ENCODE data around the gene TNNC2. TPM values are rescaled to one million over a fixed set of nuclear protein-coding genes. Genes with fewer than 3 reads are reported as not detected.
A peak's percentile ranks its signal among the peaks of the same experiment; 100 is the strongest.

TNNC2 gene
- total and polyA plus RNA-seq, 4 donors: 1.9 to 26.3 TPM; not detected in 2

- no peak overlapping the region for H3K4me3 ChIP-seq (ENCODE audit: low read length in 2 of 2)
- intact Hi-C loops (cut with DNase I): no loop called here
- no peak overlapping the region for H3K27ac ChIP-seq (ENCODE audit: low read depth in 1 of 2, low read length in 2 of 2)
- WGBS, 2 donors: 88 to 91% methylated on average over 7 of the region's 7 CpGs
- no peaks in the 10 kb centered on the region for H3K4me1 ChIP-seq (ENCODE audit: control insufficient read depth in 1 of 2, insufficient read depth in 2 of 2, low read length in 2 of 2)
- H3K27me3 ChIP-seq (ENCODE audit: control insufficient read depth in 1 of 2, insufficient read depth in 2 of 2, low read length in 1 of 2): no peaks in the 10 kb centered on the region
- no peaks in the 10 kb centered on the region for H3K36me3 ChIP-seq (ENCODE audit: control insufficient read depth in 1 of 2, insufficient read depth in 2 of 2, low read length in 1 of 2)
- ATAC-seq (ENCODE audit: low FRiP score) (no peak), DNase-seq (no peak)
- H3K9me3 ChIP-seq (ENCODE audit: control insufficient read depth, low read length): no peaks in the 10 kb centered on the region
Observed at GRCh38 chr20:45863543-45864470, 36.7 kb upstream of the TNNC2 start.

- no peak overlapping the region for H3K4me3 ChIP-seq (ENCODE audit: low read length in 2 of 2)
- no peaks in the 10 kb centered on the region for H3K27me3 ChIP-seq (ENCODE audit: control insufficient read depth in 1 of 2, insufficient read depth in 2 of 2, low read length in 1 of 2)
- intact Hi-C loops (cut with DNase I): no loop called here
- DNase-seq (no peak), ATAC-seq (ENCODE audit: low FRiP score) (no peak)
- no peaks in the 10 kb centered on the region for H3K36me3 ChIP-seq (ENCODE audit: control insufficient read depth in 1 of 2, insufficient read depth in 2 of 2, low read length in 1 of 2)
- H3K4me1 ChIP-seq (ENCODE audit: control insufficient read depth in 1 of 2, insufficient read depth in 2 of 2, low read length in 2 of 2): no peaks in the 10 kb centered on the region
- 85 to 86% methylated on average over 7 of the region's 7 CpGs for WGBS, 2 donors
- no peak overlapping the region for H3K27ac ChIP-seq (ENCODE audit: low read depth in 1 of 2, low read length in 2 of 2)
- no peaks in the 10 kb centered on the region for H3K9me3 ChIP-seq (ENCODE audit: control insufficient read depth, low read length)
Observed at GRCh38 chr20:45861221-45862075, 34.3 kb upstream of the TNNC2 start.

- no peaks in the 10 kb centered on the region for H3K36me3 ChIP-seq (ENCODE audit: control insufficient read depth in 1 of 2, insufficient read depth in 2 of 2, low read length in 1 of 2)
- 47 to 64% methylated on average over 7 of the region's 7 CpGs for WGBS, 2 donors
- H3K9me3 ChIP-seq (ENCODE audit: control insufficient read depth, low read length): no peaks in the 10 kb centered on the region
- DNase-seq: no peak
- no peaks in the 10 kb centered on the region for H3K4me1 ChIP-seq (ENCODE audit: control insufficient read depth in 1 of 2, insufficient read depth in 2 of 2, low read length in 2 of 2)
- H3K27me3 ChIP-seq (ENCODE audit: control insufficient read depth in 1 of 2, insufficient read depth in 2 of 2, low read length in 1 of 2): no peaks in the 10 kb centered on the region
- no peak overlapping the region for H3K27ac ChIP-seq (ENCODE audit: low read depth in 1 of 2, low read length in 2 of 2)
- intact Hi-C loops (cut with DNase I): no loop called here
- no peak for ATAC-seq (ENCODE audit: low FRiP score)
- H3K4me3 ChIP-seq (ENCODE audit: low read length in 2 of 2): no peak overlapping the region
Observed at GRCh38 chr20:45860560-45861220, 33.6 kb upstream of the TNNC2 start.

GRCh38 chr20:45859916-45860315, 32.8 kb upstream of the TNNC2 start:
- no peaks in the 10 kb centered on the region for H3K36me3 ChIP-seq (ENCODE audit: control insufficient read depth in 1 of 2, insufficient read depth in 2 of 2, low read length in 1 of 2)
- H3K4me1 ChIP-seq (ENCODE audit: control insufficient read depth in 1 of 2, insufficient read depth in 2 of 2, low read length in 2 of 2): peaks cover 0 to 2% of the 10 kb centered on the region in 2 donors
- intact Hi-C loops (cut with DNase I): no loop called here
- 84 to 86% methylated on average over 5 of the region's 5 CpGs for WGBS, 2 donors
- DNase-seq: no peak
- ATAC-seq (ENCODE audit: low FRiP score): no peak
- no peak overlapping the region for H3K4me3 ChIP-seq (ENCODE audit: low read length in 2 of 2)
- H3K27ac ChIP-seq (ENCODE audit: low read depth in 1 of 2, low read length in 2 of 2): no peak overlapping the region
- H3K27me3 ChIP-seq (ENCODE audit: control insufficient read depth in 1 of 2, insufficient read depth in 2 of 2, low read length in 1 of 2): no peaks in the 10 kb centered on the region
- no peaks in the 10 kb centered on the region for H3K9me3 ChIP-seq (ENCODE audit: control insufficient read depth, low read length)

GRCh38 chr20:45857882-45858216, 30.7 kb upstream of the TNNC2 start:
- H3K27me3 ChIP-seq (ENCODE audit: control insufficient read depth in 1 of 2, insufficient read depth in 2 of 2, low read length in 1 of 2): no peaks in the 10 kb centered on the region
- intact Hi-C loops (cut with DNase I): loop anchor here in 1 of 2 donors (2.0 kb wide), 1 partner anchor 23 kb away; no protein-coding TSS in a partner anchor
- no peaks in the 10 kb centered on the region for H3K9me3 ChIP-seq (ENCODE audit: control insufficient read depth, low read length)
- peak overlapping the region in 1 of 2 donors; percentile 39 for H3K27ac ChIP-seq (ENCODE audit: low read depth in 1 of 2, low read length in 2 of 2)
- peak overlapping the region; percentile 36 to 55 for H3K4me3 ChIP-seq (ENCODE audit: low read length in 2 of 2)
- H3K4me1 ChIP-seq (ENCODE audit: control insufficient read depth in 1 of 2, insufficient read depth in 2 of 2, low read length in 2 of 2): peaks cover 0 to 3% of the 10 kb centered on the region in 2 donors
- no peaks in the 10 kb centered on the region for H3K36me3 ChIP-seq (ENCODE audit: control insufficient read depth in 1 of 2, insufficient read depth in 2 of 2, low read length in 1 of 2)
- ATAC-seq (ENCODE audit: low FRiP score): no peak
- 8 to 12% methylated on average over 13 of the region's 13 CpGs for WGBS, 2 donors
- no peak for DNase-seq

GRCh38 chr20:45857114-45857881, 30.2 kb upstream of the TNNC2 start, which contains the start of the genes ACOT8 and ZSWIM3:
Gene ACOT8, minus strand, starts transcription at chr20:45857392. Its CDS starts 77 bp downstream, at chr20:45857315.
Gene ZSWIM3, plus strand, starts transcription at chr20:45857614. Its CDS starts 212 bp downstream, at chr20:45857826.
- intact Hi-C loops (cut with DNase I): loop anchor here in 1 of 2 donors (2.0 kb wide), 1 partner anchor 22 kb away; no protein-coding TSS in a partner anchor
- WGBS, 2 donors: 0 to 1% methylated on average over 34 to 36 of the region's 36 CpGs
- peaks cover 0 to 3% of the 10 kb centered on the region in 2 donors for H3K4me1 ChIP-seq (ENCODE audit: control insufficient read depth in 1 of 2, insufficient read depth in 2 of 2, low read length in 2 of 2)
- peak within 1 kb of the TSS; percentile 77 to 91 for H3K4me3 ChIP-seq (ENCODE audit: low read length in 2 of 2)
- H3K36me3 ChIP-seq (ENCODE audit: control insufficient read depth in 1 of 2, insufficient read depth in 2 of 2, low read length in 1 of 2): no peaks in the 10 kb centered on the region
- ATAC-seq (ENCODE audit: low FRiP score) (peak; percentile 97), DNase-seq (peak; percentile 90 to 96)
- H3K27ac ChIP-seq (ENCODE audit: low read depth in 1 of 2, low read length in 2 of 2): peak within 1 kb of the TSS in 1 of 2 donors; percentile 39
- H3K27me3 ChIP-seq (ENCODE audit: control insufficient read depth in 1 of 2, insufficient read depth in 2 of 2, low read length in 1 of 2): no peaks in the 10 kb centered on the region
- no peaks in the 10 kb centered on the region for H3K9me3 ChIP-seq (ENCODE audit: control insufficient read depth, low read length)

GRCh38 chr20:45853484-45853883, 26.4 kb upstream of the TNNC2 start:
- no peaks in the 10 kb centered on the region for H3K27me3 ChIP-seq (ENCODE audit: control insufficient read depth in 1 of 2, insufficient read depth in 2 of 2, low read length in 1 of 2)
- H3K27ac ChIP-seq (ENCODE audit: low read depth in 1 of 2, low read length in 2 of 2): no peak overlapping the region
- H3K9me3 ChIP-seq (ENCODE audit: control insufficient read depth, low read length): no peaks in the 10 kb centered on the region
- intact Hi-C loops (cut with DNase I): no loop called here
- DNase-seq (no peak), ATAC-seq (ENCODE audit: low FRiP score) (no peak)
- peaks cover 0 to 3% of the 10 kb centered on the region in 2 donors for H3K4me1 ChIP-seq (ENCODE audit: control insufficient read depth in 1 of 2, insufficient read depth in 2 of 2, low read length in 2 of 2)
- H3K4me3 ChIP-seq (ENCODE audit: low read length in 2 of 2): no peak overlapping the region
- peaks cover 0 to 4% of the 10 kb centered on the region in 2 donors for H3K36me3 ChIP-seq (ENCODE audit: control insufficient read depth in 1 of 2, insufficient read depth in 2 of 2, low read length in 1 of 2)
- WGBS, 2 donors: 52 to 84% methylated on average over 2 of the region's 2 CpGs
